K562 (cell line): Measurements from ENCODE around the gene NUDT9. TPM values are rescaled to one million over a fixed set of nuclear protein-coding genes. Genes with fewer than 3 reads are reported as not detected.
A peak's percentile ranks its signal among the peaks of the same experiment; 100 is the strongest.

Source experiments
- ARID2 ChIP-seq: fragments of 450-650 bp; IDR thresholded peaks from 2 replicates; pipeline ENCODE4 v1.6.1; 2017; ENCODE audit warnings: antibody characterized with exemption, mild to moderate bottlenecking
- DMBX1 ChIP-seq: fragments of 250-450 bp; sonication (Bioruptor Pico); IDR thresholded peaks from 2 replicates; pipeline ENCODE4 v1.8.0; 2022; ENCODE audit warnings: inconsistent platforms, mild to moderate bottlenecking, moderate library complexity, borderline replicate concordance
- DPF2 ChIP-seq: fragments of 450-650 bp; IDR thresholded peaks from 2 replicates; pipeline ENCODE4 v1.6.1; 2016
- FUS ChIP-seq: fragments of 200-400 bp; formaldehyde crosslinking; optimal IDR thresholded peaks from 2 replicates; pipeline ENCODE3; 2017; ENCODE audit warnings: low read depth, low read length
- L3MBTL2 ChIP-seq: fragments of 450-650 bp; IDR thresholded peaks from 2 replicates; pipeline ENCODE4 v1.6.1; 2016; ENCODE audit warnings: mild to moderate bottlenecking, moderate library complexity
- MYNN ChIP-seq, 2 experiments: sonication (generic); formaldehyde crosslinking in 1 of 2; IDR thresholded peaks; 2 replicates each; pipeline versions ENCODE4 v1.5.0 to v1.6.1; 2016 to 2020; ENCODE audit warnings: antibody characterized with exemption in 1 of 2, missing genetic modification reagents in 1 of 2
- NEUROD1 ChIP-seq: fragments of 150-350 bp; IDR thresholded peaks from 2 replicates; pipeline ENCODE4 v1.6.1; 2014; ENCODE audit warnings: borderline replicate concordance, low read length, low read depth; ENCODE audit not compliant: partially characterized antibody
- POLR2AphosphoS5 ChIP-seq: IDR thresholded peaks from 2 replicates; pipeline ENCODE4 v1.6.1; 2011; ENCODE audit warnings: mild to moderate bottlenecking, low read depth, low read length, moderate library complexity; ENCODE audit not compliant: control insufficient read depth, insufficient read depth
- RAD21 ChIP-seq, 2 experiments: fragments of 250-450 bp in 1 of 2; fragments of 450-650 bp in 1 of 2; sonication (Bioruptor Pico) in 1 of 2; formaldehyde crosslinking in 1 of 2; IDR thresholded peaks in 1 of 2; conservative IDR thresholded peaks in 1 of 2; 2 replicates each; pipeline versions ENCODE4 v1.4.0 to v1.8.0; 2020 to 2022; ENCODE audit warnings: mild to moderate bottlenecking in 2 of 2, moderate library complexity in 1 of 2
- SMC3 ChIP-seq: conservative IDR thresholded peaks from 2 replicates; pipeline ENCODE4 v1.6.1; 2011; ENCODE audit warnings: low read depth, low read length, improper control_type of control experiment; ENCODE audit not compliant: insufficient read depth
- SRSF7 ChIP-seq: fragments of 200-400 bp; formaldehyde crosslinking; optimal IDR thresholded peaks from 2 replicates; pipeline ENCODE3; 2017; ENCODE audit warnings: mild to moderate bottlenecking, low read depth, low read length
- ZNF274 ChIP-seq: IDR thresholded peaks from 2 replicates; pipeline ENCODE4 v1.6.1; 2011; ENCODE audit warnings: low read depth, mild to moderate bottlenecking, low read length, moderate library complexity, borderline replicate concordance
- polyA plus RNA-seq, 8 experiments: library from polyadenylated mRNA; depleted of rRNA in 4 of 8; stranded (reverse) in 5 of 8; unstranded in 3 of 8; fragments of >200 nt; fragmentation: Nextera tagmentation in 2 of 8; fragmentation: Illumina TruSeq in 1 of 8; extraction: Ambion mirVana in 2 of 8; extraction: Trizol in 1 of 8; gene quantifications; 2 replicates each; pipeline versions ENCODE4 v1.2.1 to v1.2.3, GENCODE V29; 2011 to 2014; ENCODE audit warnings: inconsistent platforms in 1 of 8, missing spikeins in 1 of 8
- total RNA-seq, 7 experiments: library from RNA; depleted of rRNA in 6 of 7; stranded (reverse); fragments of >200 nt in 6 of 7; fragmentation: Illumina TruSeq in 2 of 7; extraction: Trizol in 2 of 7; gene quantifications; 2 replicates each; pipeline versions ENCODE4 v1.2.1 to v1.2.3, GENCODE V29; 2011 to 2021; ENCODE audit warnings: low replicate concordance in 1 of 7
- TF ChIP-seq, protein P1 (sequence below), 2 experiments: fragments of 450-650 bp; formaldehyde crosslinking in 1 of 2; IDR thresholded peaks; 2 replicates each; pipeline versions ENCODE4 v1.4.0 to v1.6.1; 2014 to 2020; ENCODE audit warnings: mild to moderate bottlenecking in 2 of 2, borderline replicate concordance in 1 of 2, low read depth in 1 of 2

Gene NUDT9
- total and polyA plus RNA-seq, 9 of the 15 experiments (the other 6 are each of a cell fraction or from before 2014, with no cell fraction given) = 8.5 to 20.8 (median 18.0) TPM

DNA sequence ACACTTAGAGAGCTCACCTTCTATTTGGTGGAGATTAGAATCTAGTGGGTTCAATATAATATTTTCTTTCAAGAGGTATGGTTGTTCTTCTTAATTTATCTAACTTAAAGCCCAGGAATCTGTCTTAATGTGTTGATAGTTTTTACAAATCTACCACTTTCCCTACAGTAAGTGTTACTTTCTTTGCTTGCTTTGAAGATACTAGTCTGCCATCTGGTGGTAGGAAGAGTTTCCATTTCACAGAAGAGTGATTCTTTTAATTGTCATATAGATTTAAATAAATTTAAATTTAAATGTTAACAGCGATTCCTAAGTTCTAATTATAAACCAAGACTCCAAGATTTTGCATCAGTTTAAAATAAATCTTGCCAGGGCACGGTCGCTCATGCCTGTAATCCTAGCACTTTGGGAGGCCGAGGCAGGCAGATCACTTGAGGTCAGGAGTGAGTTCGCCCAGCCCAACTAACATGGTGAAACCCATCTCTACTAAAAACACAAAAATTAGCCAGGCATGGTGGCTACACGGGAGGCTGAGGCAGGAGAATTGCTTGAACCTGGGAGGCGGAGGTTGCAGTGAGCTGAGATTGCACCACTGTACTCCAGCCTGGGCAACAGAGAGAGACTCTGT is 43.5 kb downstream of the NUDT9 start (continued):
- TF ChIP-seq, protein P1, sequence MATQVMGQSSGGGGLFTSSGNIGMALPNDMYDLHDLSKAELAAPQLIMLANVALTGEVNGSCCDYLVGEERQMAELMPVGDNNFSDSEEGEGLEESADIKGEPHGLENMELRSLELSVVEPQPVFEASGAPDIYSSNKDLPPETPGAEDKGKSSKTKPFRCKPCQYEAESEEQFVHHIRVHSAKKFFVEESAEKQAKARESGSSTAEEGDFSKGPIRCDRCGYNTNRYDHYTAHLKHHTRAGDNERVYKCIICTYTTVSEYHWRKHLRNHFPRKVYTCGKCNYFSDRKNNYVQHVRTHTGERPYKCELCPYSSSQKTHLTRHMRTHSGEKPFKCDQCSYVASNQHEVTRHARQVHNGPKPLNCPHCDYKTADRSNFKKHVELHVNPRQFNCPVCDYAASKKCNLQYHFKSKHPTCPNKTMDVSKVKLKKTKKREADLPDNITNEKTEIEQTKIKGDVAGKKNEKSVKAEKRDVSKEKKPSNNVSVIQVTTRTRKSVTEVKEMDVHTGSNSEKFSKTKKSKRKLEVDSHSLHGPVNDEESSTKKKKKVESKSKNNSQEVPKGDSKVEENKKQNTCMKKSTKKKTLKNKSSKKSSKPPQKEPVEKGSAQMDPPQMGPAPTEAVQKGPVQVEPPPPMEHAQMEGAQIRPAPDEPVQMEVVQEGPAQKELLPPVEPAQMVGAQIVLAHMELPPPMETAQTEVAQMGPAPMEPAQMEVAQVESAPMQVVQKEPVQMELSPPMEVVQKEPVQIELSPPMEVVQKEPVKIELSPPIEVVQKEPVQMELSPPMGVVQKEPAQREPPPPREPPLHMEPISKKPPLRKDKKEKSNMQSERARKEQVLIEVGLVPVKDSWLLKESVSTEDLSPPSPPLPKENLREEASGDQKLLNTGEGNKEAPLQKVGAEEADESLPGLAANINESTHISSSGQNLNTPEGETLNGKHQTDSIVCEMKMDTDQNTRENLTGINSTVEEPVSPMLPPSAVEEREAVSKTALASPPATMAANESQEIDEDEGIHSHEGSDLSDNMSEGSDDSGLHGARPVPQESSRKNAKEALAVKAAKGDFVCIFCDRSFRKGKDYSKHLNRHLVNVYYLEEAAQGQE (IDR thresholded peaks at IDR 0.05; ENCODE audit: borderline replicate concordance) = peak; percentile 81; the same call in 1 of the 2 replicates
- TF ChIP-seq, protein P1 (CRISPR knock-in tag; IDR thresholded peaks at IDR 0.05; ENCODE audit: low read depth) = no peak
- TF ChIP-seq FUS = no peak
- TF ChIP-seq SMC3 = peak; percentile 72
- peak; percentile 86 to 90 for TF ChIP-seq RAD21 (CRISPR knock-in tag; conservative IDR thresholded peaks at IDR 0.05 in 1 of 2, IDR thresholded peaks at IDR 0.05 in 1 of 2)
- TF ChIP-seq L3MBTL2 = no peak
- TF ChIP-seq SRSF7 = no peak
- TF ChIP-seq DMBX1 (CRISPR knock-in tag) = no peak
- no peak for TF ChIP-seq POLR2AphosphoS5
- no peak for TF ChIP-seq ZNF274
- TF ChIP-seq NEUROD1 = no peak
- no peak for TF ChIP-seq DPF2
- no peak for TF ChIP-seq MYNN (IDR thresholded peaks at IDR 0.05)
- no peak for TF ChIP-seq MYNN (CRISPR knock-in tag; IDR thresholded peaks at IDR 0.05)
- TF ChIP-seq ARID2 = peak; percentile 52; the same call in 1 of the 2 replicates
